ENCODE measurements around the gene MAP7.

DNA sequence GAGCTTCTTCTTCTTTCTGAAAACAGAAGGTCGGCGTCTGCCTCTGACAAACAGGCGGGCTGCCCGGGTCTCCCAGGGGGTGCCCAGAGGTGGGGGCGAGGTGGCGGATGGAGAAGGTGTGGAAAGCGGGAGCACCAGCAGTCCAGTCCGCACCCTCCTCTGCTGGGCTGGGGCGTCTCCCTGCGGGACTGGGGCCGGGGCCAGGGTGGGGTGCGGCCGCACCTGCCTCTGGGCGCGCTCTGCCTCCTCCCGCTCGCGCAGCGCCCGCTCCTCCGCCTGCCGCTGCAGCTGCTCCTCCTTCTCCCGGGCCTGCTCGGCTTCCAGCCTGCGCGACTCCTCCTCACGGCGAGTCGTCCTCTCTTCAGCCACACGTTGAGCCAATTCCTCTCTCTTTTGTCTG, 189.4 kb downstream of the MAP7 start:
- TF ChIP-seq, protein P1, sequence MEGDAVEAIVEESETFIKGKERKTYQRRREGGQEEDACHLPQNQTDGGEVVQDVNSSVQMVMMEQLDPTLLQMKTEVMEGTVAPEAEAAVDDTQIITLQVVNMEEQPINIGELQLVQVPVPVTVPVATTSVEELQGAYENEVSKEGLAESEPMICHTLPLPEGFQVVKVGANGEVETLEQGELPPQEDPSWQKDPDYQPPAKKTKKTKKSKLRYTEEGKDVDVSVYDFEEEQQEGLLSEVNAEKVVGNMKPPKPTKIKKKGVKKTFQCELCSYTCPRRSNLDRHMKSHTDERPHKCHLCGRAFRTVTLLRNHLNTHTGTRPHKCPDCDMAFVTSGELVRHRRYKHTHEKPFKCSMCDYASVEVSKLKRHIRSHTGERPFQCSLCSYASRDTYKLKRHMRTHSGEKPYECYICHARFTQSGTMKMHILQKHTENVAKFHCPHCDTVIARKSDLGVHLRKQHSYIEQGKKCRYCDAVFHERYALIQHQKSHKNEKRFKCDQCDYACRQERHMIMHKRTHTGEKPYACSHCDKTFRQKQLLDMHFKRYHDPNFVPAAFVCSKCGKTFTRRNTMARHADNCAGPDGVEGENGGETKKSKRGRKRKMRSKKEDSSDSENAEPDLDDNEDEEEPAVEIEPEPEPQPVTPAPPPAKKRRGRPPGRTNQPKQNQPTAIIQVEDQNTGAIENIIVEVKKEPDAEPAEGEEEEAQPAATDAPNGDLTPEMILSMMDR (IDR thresholded peaks at IDR 0.05), result no peak
- TF ChIP-seq POLR2A (IDR thresholded peaks at IDR 0.05; ENCODE audit: low read length) (no peak), CBX2 (IDR thresholded peaks at IDR 0.05; ENCODE audit: borderline replicate concordance, low read depth) (no peak)
